GM10266 (cell line): ENCODE data around the gene SPPL3.
A peak's percentile ranks its signal among the peaks of the same experiment; 100 is the strongest.
"Not testable (repeated sequence)": the region's sequence is repeated elsewhere in the genome, so short reads cannot be mapped to it uniquely, and the experiment has no call there.

Source experiments
- DNase-seq: peaks from one replicate; pipeline ENCODE4 v3.0.0; 2012; ENCODE audit errors: extremely low spot score
- TF ChIP-seq, protein P1 (sequence below): IDR thresholded peaks from 2 replicates; pipeline ENCODE4 v1.5.1; 2012; ENCODE audit warnings: mild to moderate bottlenecking, low read depth; ENCODE audit not compliant: control insufficient read depth, insufficient read depth; ENCODE audit errors: missing control alignments

The SPPL3 gene, protein sequence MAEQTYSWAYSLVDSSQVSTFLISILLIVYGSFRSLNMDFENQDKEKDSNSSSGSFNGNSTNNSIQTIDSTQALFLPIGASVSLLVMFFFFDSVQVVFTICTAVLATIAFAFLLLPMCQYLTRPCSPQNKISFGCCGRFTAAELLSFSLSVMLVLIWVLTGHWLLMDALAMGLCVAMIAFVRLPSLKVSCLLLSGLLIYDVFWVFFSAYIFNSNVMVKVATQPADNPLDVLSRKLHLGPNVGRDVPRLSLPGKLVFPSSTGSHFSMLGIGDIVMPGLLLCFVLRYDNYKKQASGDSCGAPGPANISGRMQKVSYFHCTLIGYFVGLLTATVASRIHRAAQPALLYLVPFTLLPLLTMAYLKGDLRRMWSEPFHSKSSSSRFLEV

DNA sequence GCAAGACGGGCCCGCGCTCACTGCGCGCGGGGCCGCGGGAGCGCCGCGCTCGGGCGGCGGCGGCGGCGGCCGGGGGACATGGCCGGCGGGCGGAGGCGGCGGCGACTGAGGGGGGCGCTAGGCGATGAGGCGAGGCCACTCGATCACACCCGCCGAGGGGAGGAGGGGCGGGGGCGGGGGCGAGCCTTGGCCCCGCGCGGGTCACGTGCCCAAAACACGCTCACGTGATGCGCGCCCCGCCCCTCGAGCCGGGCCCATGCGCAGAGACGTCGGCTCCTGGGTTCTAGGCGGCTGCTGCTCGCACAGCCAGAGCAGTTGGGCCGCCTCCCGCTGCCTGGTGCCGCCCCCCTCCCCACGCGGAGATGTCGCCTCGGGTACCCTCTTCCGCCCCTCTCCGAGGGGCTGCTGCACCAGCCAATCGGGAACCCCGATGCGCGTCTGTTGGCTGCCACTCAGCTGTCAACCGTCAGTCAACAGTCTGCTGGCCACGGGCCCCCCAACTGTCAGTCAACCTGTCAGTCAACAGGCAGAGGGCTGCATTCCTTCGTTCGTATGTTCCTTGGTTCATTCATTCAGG lies at the start of gene SPPL3:
Gene SPPL3 (minus strand): TSS at position 162 of the 577 bp plus-strand sequence. CDS start 491 bp downstream, outside the sequence.
- DNase-seq: peak; percentile 96
- TF ChIP-seq, protein P1, sequence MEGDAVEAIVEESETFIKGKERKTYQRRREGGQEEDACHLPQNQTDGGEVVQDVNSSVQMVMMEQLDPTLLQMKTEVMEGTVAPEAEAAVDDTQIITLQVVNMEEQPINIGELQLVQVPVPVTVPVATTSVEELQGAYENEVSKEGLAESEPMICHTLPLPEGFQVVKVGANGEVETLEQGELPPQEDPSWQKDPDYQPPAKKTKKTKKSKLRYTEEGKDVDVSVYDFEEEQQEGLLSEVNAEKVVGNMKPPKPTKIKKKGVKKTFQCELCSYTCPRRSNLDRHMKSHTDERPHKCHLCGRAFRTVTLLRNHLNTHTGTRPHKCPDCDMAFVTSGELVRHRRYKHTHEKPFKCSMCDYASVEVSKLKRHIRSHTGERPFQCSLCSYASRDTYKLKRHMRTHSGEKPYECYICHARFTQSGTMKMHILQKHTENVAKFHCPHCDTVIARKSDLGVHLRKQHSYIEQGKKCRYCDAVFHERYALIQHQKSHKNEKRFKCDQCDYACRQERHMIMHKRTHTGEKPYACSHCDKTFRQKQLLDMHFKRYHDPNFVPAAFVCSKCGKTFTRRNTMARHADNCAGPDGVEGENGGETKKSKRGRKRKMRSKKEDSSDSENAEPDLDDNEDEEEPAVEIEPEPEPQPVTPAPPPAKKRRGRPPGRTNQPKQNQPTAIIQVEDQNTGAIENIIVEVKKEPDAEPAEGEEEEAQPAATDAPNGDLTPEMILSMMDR: peak; percentile 44

DNA sequence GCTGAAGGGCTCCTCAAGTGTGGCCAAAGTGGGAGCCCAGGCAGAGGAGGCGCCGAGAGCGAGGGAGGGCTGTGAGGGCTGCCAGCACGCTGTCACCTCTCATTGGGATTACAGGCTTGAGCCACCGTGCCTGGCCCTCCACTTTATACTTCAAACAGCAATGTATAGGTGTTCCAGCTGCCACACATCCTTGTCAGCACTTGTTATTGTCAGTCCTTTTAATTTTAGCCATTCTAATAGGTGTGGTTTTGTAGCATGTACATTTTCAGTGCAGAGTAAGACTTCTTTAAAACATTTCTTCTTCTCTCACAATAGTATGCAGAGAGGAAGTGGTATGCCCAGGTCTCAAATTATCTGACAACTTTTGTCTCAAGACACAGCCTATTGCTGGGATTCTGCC lies 46.6 kb upstream of the SPPL3 start:
- TF ChIP-seq, protein P1: no peak

DNA sequence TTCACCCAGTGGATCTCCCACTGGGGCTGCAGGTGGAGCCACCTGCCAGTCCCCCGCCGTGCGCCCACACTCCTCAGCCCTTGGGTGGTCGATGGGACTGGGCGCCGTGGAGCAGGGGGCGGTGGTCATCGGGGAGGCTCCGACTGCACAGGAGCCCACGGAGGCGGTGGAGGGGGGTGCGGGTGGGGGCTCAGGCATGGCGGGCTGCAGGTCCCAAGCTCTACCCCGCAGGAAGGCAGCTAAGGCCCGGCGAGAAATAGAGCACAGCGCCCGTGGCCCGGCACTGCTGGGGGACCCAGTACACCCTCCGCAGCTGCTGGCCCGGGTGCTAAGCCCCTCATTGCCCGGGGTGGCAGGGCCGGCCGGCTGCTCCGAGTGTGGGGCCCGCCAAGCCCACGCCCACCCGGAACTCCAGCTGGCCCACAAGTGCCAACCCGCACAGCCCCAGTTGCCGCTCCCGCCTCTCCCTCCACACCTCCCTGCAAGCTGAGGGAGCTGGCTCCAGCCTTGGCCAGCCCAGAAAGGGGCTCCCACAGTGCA lies 46.2 kb upstream of the SPPL3 start:
- DNase-seq: not testable (repeated sequence)

More for the DNA sequence above, 46.6 kb upstream of the SPPL3 start:
- no peak for DNase-seq

DNA sequence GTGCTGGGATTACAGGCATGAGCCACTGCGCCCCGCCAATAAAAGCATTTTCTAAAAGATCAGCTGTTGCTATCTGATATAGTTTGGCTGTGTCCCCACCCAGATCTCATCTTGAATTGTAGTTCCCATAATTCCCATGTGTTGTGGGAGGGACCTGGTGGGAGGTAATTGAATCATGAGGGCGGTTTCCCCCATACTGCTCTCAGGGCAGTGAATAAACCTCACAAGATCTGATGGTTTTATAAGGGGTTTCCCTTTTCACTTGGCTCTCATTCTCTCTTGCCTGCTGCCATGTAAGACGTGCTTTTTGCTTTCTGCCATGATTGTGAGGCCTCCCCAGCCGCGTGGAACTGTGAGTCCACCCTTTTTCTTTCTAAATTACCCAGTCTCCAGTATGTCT lies 41.4 kb upstream of the SPPL3 start:
- not testable (repeated sequence) for DNase-seq

DNA sequence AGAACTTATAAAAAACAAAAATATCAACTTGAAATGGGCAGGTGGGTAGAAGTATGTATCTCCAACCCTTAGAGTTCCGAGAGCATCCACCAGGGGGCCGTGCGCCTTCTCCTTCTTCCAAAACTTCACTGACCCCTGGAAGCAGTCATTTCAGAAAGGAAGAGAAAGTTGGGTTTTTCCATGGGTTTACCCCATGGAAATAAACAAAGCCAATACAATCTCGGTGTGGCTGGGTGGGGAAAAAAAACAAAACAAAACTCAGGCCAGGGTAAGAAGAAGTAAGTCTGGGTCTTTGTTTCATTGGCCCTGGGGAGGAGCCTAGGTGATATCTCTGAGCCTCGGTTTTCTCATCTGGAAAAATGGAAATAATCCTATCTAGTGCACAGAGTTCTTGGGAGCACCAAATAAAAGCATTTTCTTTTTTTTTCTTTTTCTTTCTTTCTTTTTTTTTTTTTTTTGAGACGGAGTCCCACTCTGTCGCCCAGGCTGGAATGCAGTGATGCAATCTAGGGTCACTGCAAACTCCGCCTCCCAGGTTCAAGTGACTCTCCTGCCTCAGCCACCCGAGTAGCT lies 40.6 kb upstream of the SPPL3 start:
- TF ChIP-seq, protein P1: peak; percentile 52

DNA sequence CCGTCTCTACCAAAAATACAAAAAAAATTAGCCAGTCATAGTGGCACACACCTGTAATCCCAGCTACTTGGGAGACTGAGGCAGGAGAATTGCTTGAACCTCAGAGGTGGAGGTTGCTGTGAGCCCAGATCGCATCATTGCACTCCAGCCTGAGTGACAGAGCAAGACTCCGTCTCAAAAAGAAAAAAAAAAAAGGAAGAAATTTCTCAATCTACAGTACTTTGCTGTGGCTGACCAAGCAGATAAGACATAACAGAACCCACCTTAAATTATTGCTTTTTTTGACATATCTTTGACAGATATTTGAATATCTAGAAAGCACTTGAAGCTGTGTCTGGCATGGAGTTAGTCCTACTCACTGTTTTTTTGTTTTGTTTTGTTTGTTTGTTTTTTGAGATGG lies 39.3 kb upstream of the SPPL3 start:
- no peak for DNase-seq
- TF ChIP-seq, protein P1: no peak

More for the DNA sequence above, 40.6 kb upstream of the SPPL3 start:
- peak; percentile 75 for DNase-seq

DNA sequence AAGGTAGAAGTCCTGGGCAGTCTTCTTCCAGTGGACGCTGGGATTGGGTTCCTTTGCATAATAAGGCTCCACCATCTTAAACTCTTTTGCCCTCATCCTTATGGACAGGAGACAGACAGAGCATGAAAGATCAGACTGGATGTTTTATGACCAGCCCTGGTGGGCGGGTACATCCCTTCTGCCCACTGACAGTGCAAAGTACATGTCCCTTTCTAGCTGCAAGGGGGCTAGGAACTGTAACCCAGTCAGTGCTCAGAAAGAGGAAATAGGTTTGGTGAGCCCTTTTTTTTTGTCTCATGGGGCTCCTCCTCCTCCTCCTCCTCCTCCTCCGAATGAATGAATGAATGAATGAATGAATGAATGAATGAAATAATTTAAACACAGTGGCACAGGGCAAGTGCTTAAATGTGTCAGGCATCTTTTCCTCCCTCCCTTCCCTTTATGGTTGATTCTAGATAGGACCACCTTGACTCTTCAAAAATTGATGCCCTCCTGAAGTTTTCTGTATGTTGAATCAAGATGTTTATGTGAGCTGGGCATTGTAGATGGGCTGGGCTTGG lies 37.8 kb upstream of the SPPL3 start:
- no peak for DNase-seq
- TF ChIP-seq, protein P1: no peak

DNA sequence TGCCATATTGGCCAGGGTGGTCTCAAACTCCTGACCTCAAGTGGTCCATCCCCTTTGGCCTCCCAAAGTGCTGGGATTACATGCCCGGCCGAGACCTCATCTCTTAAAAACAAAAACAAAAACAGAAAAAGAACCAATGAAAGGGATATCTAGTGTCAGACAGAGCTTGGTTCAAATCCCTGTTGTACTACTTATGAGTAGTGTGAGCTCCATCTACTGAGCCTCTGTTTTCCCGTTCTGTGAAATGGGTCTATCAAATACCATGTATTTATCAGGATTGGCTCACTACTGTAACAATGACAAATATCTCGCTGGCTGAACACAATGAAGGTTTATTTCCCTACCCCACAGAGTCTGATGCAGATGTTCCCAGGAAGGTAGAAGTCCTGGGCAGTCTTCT lies 37.3 kb upstream of the SPPL3 start:
- TF ChIP-seq, protein P1: no peak
- no peak for DNase-seq
